Neutrophil (primary cell): ENCODE results near the gene EEIG1.
A peak's percentile ranks its signal among the peaks of the same experiment; 100 is the strongest.

Source experiments
- H3K27ac ChIP-seq: fragments of 200-600 bp; sonication (generic); 2 replicates; pipeline ENCODE4 v1.5.1; 2016; ENCODE audit warnings: mild to moderate bottlenecking, moderate library complexity
- H3K27me3 ChIP-seq: fragments of 200-600 bp; sonication (generic); 2 replicates; pipeline ENCODE4 v1.6.0; 2016; ENCODE audit warnings: mild to moderate bottlenecking
- H3K36me3 ChIP-seq: fragments of 200-600 bp; sonication (generic); 2 replicates; pipeline ENCODE4 v1.5.1; 2017
- H3K4me1 ChIP-seq, 2 experiments: fragments of 200-600 bp in 1 of 2; sonication (generic) in 1 of 2; 1 replicate in 1 of 2; 2 replicates in 1 of 2; pipeline versions ENCODE4 v1.5.1 to v1.6.1; 2013 to 2016; ENCODE audit warnings: low read depth in 1 of 2, low read length in 1 of 2, mild to moderate bottlenecking in 1 of 2, moderate library complexity in 1 of 2; ENCODE audit not compliant: control insufficient read depth in 1 of 2, insufficient read depth in 1 of 2
- H3K4me3 ChIP-seq, 2 experiments: fragments of 200-600 bp in 1 of 2; sonication (generic) in 1 of 2; 1 replicate in 1 of 2; 2 replicates in 1 of 2; pipeline ENCODE4 v1.5.1; 2013 to 2016; ENCODE audit warnings: low read depth in 1 of 2, low read length in 1 of 2, mild to moderate bottlenecking in 1 of 2, moderate library complexity in 1 of 2
- H3K9me3 ChIP-seq: fragments of 200-600 bp; sonication (generic); 2 replicates; pipeline ENCODE4 v1.5.1; 2016
- TF ChIP-seq, protein P1 (sequence below): fragments of 200-600 bp; sonication (generic); IDR thresholded peaks from 2 replicates; pipeline ENCODE4 v1.5.1; 2016; ENCODE audit warnings: antibody characterized with exemption

The EEIG1 gene

DNA sequence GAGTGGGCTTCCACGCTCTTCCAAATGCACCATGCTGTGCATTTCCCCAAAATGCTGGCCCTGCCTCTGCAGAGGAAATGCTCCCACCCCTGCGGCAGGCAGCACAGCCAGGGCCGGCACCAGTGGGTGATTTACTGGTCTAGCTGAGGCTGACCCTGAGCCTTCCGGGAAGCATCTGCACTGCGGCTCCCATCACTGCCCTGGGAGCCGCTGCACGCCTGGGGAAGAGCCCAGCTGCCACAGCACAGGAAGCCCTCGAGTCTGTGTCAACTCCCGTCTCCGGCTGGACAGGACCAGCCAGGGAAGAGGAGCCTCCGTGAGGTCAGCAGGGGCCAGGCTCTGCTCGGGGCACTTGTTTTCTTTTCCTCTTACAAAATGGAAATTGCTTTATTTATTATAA lies 25.1 kb upstream of the EEIG1 start:
- TF ChIP-seq, protein P1, sequence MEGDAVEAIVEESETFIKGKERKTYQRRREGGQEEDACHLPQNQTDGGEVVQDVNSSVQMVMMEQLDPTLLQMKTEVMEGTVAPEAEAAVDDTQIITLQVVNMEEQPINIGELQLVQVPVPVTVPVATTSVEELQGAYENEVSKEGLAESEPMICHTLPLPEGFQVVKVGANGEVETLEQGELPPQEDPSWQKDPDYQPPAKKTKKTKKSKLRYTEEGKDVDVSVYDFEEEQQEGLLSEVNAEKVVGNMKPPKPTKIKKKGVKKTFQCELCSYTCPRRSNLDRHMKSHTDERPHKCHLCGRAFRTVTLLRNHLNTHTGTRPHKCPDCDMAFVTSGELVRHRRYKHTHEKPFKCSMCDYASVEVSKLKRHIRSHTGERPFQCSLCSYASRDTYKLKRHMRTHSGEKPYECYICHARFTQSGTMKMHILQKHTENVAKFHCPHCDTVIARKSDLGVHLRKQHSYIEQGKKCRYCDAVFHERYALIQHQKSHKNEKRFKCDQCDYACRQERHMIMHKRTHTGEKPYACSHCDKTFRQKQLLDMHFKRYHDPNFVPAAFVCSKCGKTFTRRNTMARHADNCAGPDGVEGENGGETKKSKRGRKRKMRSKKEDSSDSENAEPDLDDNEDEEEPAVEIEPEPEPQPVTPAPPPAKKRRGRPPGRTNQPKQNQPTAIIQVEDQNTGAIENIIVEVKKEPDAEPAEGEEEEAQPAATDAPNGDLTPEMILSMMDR: no peak
- H3K4me1 ChIP-seq: peaks cover 10 to 19% of the 10 kb centered on the region in 2 experiments
- H3K4me3 ChIP-seq: no peak overlapping the region
- no peak overlapping the region for H3K27ac ChIP-seq
- no peaks in the 10 kb centered on the region for H3K9me3 ChIP-seq
- H3K27me3 ChIP-seq: peaks cover 36% of the 10 kb centered on the region
- no peaks in the 10 kb centered on the region for H3K36me3 ChIP-seq

DNA sequence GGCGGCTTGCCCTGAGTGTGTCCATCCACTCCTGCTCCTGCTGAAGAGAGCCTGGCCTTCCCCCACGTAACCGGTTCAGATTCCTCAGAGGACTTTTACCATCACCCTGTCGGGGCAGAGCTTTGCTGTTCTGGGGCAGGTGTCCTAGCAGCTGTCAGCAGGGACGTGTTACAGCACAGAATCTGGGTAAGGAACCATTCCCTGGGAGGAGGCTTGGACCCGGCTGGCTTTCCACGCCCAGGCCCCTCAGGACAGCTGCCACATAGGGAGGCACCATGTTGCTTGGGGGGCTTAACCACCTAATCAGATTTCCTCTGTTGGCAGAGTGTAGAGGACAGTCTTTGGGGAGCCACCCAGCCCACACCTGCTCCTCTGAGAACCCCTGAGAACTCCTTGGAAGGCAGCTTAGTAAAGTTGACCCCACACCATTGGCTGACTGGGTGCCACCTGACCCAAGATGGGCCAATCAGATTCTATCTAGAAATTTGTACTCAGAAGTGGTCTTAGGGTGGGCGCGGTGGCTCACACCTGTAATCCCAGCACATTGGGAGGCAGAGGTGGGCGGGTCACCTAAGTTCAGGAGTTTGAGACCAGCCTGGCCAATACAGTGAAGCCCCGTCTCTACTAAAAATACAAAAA lies 23.3 kb upstream of the EEIG1 start:
- Histone ChIP-seq H3K4me3 (no peak overlapping the region), H3K36me3 (no peaks in the 10 kb centered on the region), H3K4me1 (peaks cover 10 to 18% of the 10 kb centered on the region in 2 experiments), H3K27ac (no peak overlapping the region), H3K27me3 (peaks cover 36% of the 10 kb centered on the region), H3K9me3 (no peaks in the 10 kb centered on the region)
- TF ChIP-seq, protein P1: no peak

DNA sequence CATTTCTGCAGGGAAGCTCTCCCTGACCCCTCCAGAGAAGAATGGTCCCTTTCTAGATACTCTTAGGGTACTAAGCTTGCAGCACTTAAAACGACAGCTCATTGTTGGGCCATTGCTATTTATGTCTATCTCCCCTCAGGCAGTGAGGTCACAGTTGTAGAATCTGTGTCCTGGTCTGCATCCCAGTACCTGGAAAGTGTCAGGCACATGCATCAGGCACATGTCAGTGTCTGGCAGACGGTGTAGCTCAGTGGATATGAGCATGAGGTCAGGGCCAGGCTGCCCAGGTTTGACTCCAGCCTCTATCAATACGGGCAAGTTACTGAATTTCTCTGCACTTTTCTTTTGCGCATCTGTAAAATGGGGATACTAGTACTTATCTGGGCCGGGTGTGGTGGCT lies 22.2 kb upstream of the EEIG1 start:
- Histone ChIP-seq H3K27ac (no peak overlapping the region), H3K4me3 (no peak overlapping the region), H3K36me3 (no peaks in the 10 kb centered on the region), H3K4me1 (peaks cover 8 to 15% of the 10 kb centered on the region in 2 experiments), H3K9me3 (no peaks in the 10 kb centered on the region), H3K27me3 (peaks cover 36% of the 10 kb centered on the region)
- TF ChIP-seq, protein P1: no peak

DNA sequence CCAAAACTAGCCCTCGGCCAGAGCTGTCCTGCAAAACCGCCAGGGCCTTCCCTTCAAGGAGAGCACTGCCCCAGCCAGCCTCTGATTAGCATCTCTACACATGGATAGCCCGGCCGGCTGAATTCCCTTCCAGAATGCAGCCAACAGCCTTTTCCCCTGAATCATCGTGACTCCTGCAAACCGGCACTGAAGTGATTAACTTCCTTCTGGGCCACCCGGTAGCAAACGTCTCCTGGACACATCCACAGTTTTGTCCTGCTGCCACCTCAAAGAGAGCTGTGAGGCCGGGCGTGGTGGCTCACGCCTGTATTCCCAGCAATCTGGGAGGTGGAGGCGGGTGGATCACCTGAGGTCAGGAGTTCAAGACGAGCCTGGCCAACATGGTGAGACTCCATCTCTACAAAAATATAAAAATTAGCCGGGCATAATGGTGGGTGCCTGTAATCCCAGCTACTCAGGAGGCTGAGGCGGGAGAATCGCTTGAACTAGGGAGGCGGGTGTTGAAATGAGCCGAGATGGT lies 21.1 kb upstream of the EEIG1 start:
- Histone ChIP-seq H3K27me3 (peaks cover 30% of the 10 kb centered on the region), H3K27ac (peak overlapping the region; percentile 20), H3K4me1 (peaks cover 0 to 6% of the 10 kb centered on the region in 2 experiments), H3K4me3 (no peak overlapping the region), H3K9me3 (no peaks in the 10 kb centered on the region), H3K36me3 (no peaks in the 10 kb centered on the region)
- TF ChIP-seq, protein P1: no peak

DNA sequence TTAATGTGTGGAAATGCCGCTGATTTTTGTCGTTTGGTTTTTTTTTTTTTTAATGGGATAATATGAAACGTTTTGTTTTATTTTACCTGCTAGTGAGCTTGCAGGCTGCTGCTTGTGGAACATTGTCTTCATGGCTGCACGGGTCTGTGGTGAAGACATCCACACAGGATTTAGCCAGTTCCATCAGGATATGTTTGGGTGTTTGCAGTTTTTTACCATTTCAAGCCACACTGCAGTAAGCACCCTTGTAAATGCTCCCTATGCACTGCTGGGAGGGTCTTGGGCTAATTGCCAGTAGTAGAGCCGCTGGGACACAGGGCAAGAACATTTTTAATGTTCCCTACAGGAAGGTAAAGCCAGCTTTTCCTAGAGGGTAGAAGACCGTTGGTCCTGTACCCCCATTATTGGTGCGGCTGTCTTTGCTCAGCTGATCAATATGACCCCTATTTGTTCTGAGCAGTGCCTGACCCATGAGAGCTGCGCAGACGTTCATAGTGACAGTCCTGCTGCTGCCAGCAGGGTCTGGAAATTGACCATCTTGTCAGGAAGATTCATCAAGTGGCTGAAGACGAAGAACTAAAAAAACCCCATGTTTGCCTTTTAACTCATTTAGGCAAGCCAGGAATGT lies 20.5 kb upstream of the EEIG1 start:
- Histone ChIP-seq H3K4me1 (peaks cover 0 to 6% of the 10 kb centered on the region in 2 experiments), H3K27me3 (peaks cover 25% of the 10 kb centered on the region), H3K9me3 (no peaks in the 10 kb centered on the region), H3K27ac (peak overlapping the region; percentile 20), H3K4me3 (no peak overlapping the region), H3K36me3 (no peaks in the 10 kb centered on the region)
- TF ChIP-seq, protein P1: no peak
